HCT116 (cell line): Measurements from ENCODE around the gene DENND2D. TPM values are rescaled to one million over a fixed set of nuclear protein-coding genes. Genes with fewer than 3 reads are reported as not detected.

ENCODE experiments used
- ATAC-seq: fragments of 200-7000 bp; cut with Tn5 transposase; 2 replicates; pipeline ENCODE4 v1.9.1; 2020; ENCODE audit warnings: mild to moderate bottlenecking, moderate library complexity
- BruUV-seq: library from RNA; stranded (reverse); fragments of 400-500 nt; replicated peaks from 2 replicates; lab custom pipeline; 2021; lab: Mats Ljungman, UMichigan
- CTCF ChIA-PET: fragments of 300-600 bp; sonication (Branson Sonifier 250); formaldehyde crosslinking; loops from one replicate; lab custom pipeline; 2021; ENCODE audit warnings: antibody characterized with exemption; lab: Charles Lee
- POLR2A ChIA-PET: fragments of 300-600, 350-600 bp; sonication (Branson Sonifier 250); formaldehyde crosslinking; loops from one replicate; lab custom pipeline; 2021; ENCODE audit warnings: antibody characterized with exemption; lab: Charles Lee
- RAD21 ChIA-PET, 2 experiments: fragments of 300-600 bp; sonication (Branson Sonifier 250); formaldehyde crosslinking; loops; one replicate each; lab custom pipeline; 2023; ENCODE audit warnings: low total read pairs in 2 of 2; ENCODE audit not compliant: uncharacterized antibody in 2 of 2, unreplicated experiment in 2 of 2, low non-redundant PET in 1 of 2; lab: Charles Lee
- DNase-seq: peaks from one replicate; pipeline ENCODE4 v3.0.0-alpha.2; 2010; ENCODE audit warnings: low read depth, low spot score
- H2AFZ ChIP-seq: fragments of 200-600 bp; shearing (Covaris generic), sonication (generic); 2 replicates; pipeline ENCODE4 v1.6.1; 2017; ENCODE audit warnings: low read depth, mixed run types, mixed read lengths, antibody characterized with exemption, low read length; ENCODE audit not compliant: poor library complexity, severe bottlenecking
- H3K27ac ChIP-seq: 2 replicates; pipeline ENCODE4 v1.5.1; 2012; ENCODE audit warnings: low read depth, low read length
- H3K27me3 ChIP-seq: fragments of 200-600 bp; sonication (generic); 2 replicates; pipeline ENCODE4 v1.6.1; 2016; ENCODE audit warnings: mixed run types, low read length, mixed read lengths; ENCODE audit not compliant: insufficient read depth
- H3K36me3 ChIP-seq, 2 experiments: fragments of 200-500 bp in 1 of 2; fragments of 200-600 bp in 1 of 2; sonication (Bioruptor generic) in 1 of 2; sonication (generic) in 1 of 2; 2 replicates each; pipeline versions ENCODE4 v1.5.1 to v1.6.1; 2014 to 2016; ENCODE audit warnings: low read length in 2 of 2, inconsistent platforms in 1 of 2, mixed read lengths in 1 of 2, mixed run types in 1 of 2; ENCODE audit not compliant: insufficient read depth in 2 of 2, control insufficient read depth in 1 of 2
- H3K4me1 ChIP-seq, 2 experiments: fragments of 200-600 bp in 1 of 2; sonication (generic) in 1 of 2; 2 replicates each; pipeline versions ENCODE4 v1.5.1 to v1.6.1; 2012 to 2017; ENCODE audit warnings: low read length in 2 of 2, inconsistent platforms in 1 of 2, mild to moderate bottlenecking in 1 of 2, mixed read lengths in 1 of 2, mixed run types in 1 of 2, moderate library complexity in 1 of 2; ENCODE audit not compliant: insufficient read depth in 2 of 2, control insufficient read depth in 1 of 2
- H3K4me2 ChIP-seq: fragments of 200-600 bp; sonication (generic); 2 replicates; pipeline ENCODE4 v1.6.1; 2017; ENCODE audit warnings: mixed run types, low read length, mixed read lengths
- H3K4me3 ChIP-seq, 2 experiments: fragments of 200-600 bp in 1 of 2; sonication (generic) in 1 of 2; replicated peaks in 1 of 2; 2 replicates each; pipeline ENCODE4 v1.5.1; 2011 to 2016; ENCODE audit warnings: low read length in 2 of 2, control low read depth in 1 of 2, low read depth in 1 of 2, mild to moderate bottlenecking in 1 of 2, mixed read lengths in 1 of 2, mixed run types in 1 of 2
- H3K79me2 ChIP-seq: fragments of 200-600 bp; sonication (generic); 2 replicates; pipeline ENCODE4 v1.6.1; 2017; ENCODE audit warnings: mild to moderate bottlenecking, mixed run types, low read length, moderate library complexity, mixed read lengths; ENCODE audit not compliant: insufficient read depth
- H3K9ac ChIP-seq: fragments of 200-600 bp; sonication (generic); 2 replicates; pipeline ENCODE4 v1.6.1; 2016; ENCODE audit warnings: low read length, mixed read lengths
- H3K9me2 ChIP-seq: fragments of 200-600 bp; sonication (generic), shearing (Covaris generic); 2 replicates; pipeline ENCODE4 v1.6.1; 2017; ENCODE audit warnings: mixed run types, mild to moderate bottlenecking, moderate library complexity; ENCODE audit not compliant: insufficient read depth
- H3K9me3 ChIP-seq, 2 experiments: fragments of 200-500 bp in 1 of 2; fragments of 200-600 bp in 1 of 2; sonication (Bioruptor generic) in 1 of 2; sonication (generic) in 1 of 2; 2 replicates each; pipeline ENCODE4 v1.6.1; 2014 to 2017; ENCODE audit warnings: low read length in 2 of 2, mixed read lengths in 2 of 2, inconsistent platforms in 1 of 2, low read depth in 1 of 2, mild to moderate bottlenecking in 1 of 2, mixed run types in 1 of 2, moderate library complexity in 1 of 2; ENCODE audit not compliant: control insufficient read depth in 1 of 2, insufficient read depth in 1 of 2
- H4K20me1 ChIP-seq: fragments of 200-600 bp; sonication (generic), shearing (Covaris generic); 2 replicates; pipeline ENCODE4 v1.6.1; 2017; ENCODE audit warnings: mixed run types, mild to moderate bottlenecking, moderate library complexity; ENCODE audit not compliant: insufficient read depth
- ATF3 ChIP-seq: IDR thresholded peaks from 2 replicates; pipeline ENCODE4 v1.6.1; 2012
- CBX3 ChIP-seq: IDR thresholded peaks from 2 replicates; pipeline ENCODE4 v1.6.1; 2012; ENCODE audit warnings: low read depth
- ELF1 ChIP-seq: IDR thresholded peaks from 2 replicates; pipeline ENCODE4 v1.6.1; 2012; ENCODE audit warnings: low read depth, borderline replicate concordance
- JUND ChIP-seq: IDR thresholded peaks from 2 replicates; pipeline ENCODE4 v1.6.1; 2012
- POLR2A ChIP-seq: IDR thresholded peaks from 2 replicates; pipeline ENCODE4 v1.7.0; 2011; ENCODE audit warnings: borderline replicate concordance; ENCODE audit not compliant: insufficient read depth, insufficient read length; ENCODE audit errors: extremely low read depth
- POLR2AphosphoS5 ChIP-seq: IDR thresholded peaks from 2 replicates; pipeline ENCODE4 v1.6.1; 2011; ENCODE audit warnings: mild to moderate bottlenecking, low read depth, low read length, moderate library complexity
- REST ChIP-seq: IDR thresholded peaks from 2 replicates; pipeline ENCODE4 v1.6.1; 2012; ENCODE audit warnings: low read depth
- SIN3A ChIP-seq: IDR thresholded peaks from 2 replicates; pipeline ENCODE4 v1.6.1; 2012; ENCODE audit warnings: low read depth
- SRF ChIP-seq: IDR thresholded peaks from 2 replicates; pipeline ENCODE4 v1.6.1; 2012; ENCODE audit warnings: low read depth
- TCF7L2 ChIP-seq: IDR thresholded peaks from 2 replicates; pipeline ENCODE4 v1.7.0; 2011; ENCODE audit warnings: borderline replicate concordance, inconsistent platforms; ENCODE audit not compliant: insufficient read depth, insufficient read length; ENCODE audit errors: extremely low read depth
- YY1 ChIP-seq: IDR thresholded peaks from 2 replicates; pipeline ENCODE4 v1.6.1; 2011; ENCODE audit warnings: low read length, low read depth, moderate library complexity, mild to moderate bottlenecking; ENCODE audit not compliant: insufficient replicate concordance; ENCODE audit errors: extremely low read depth
- ZFX ChIP-seq: fragments of 450-650 bp; IDR thresholded peaks from 2 replicates; pipeline ENCODE4 v1.6.1; 2017
- ZNF274 ChIP-seq: fragments of 200-500 bp; sonication (Bioruptor generic); IDR thresholded peaks from 2 replicates; pipeline ENCODE4 v1.6.1; 2014; ENCODE audit warnings: mild to moderate bottlenecking, low read depth, low read length, inconsistent platforms
- intact Hi-C: fragments of 100-400 bp; cut with micrococcal nuclease; formaldehyde crosslinking; loops from 2 replicates; pipeline ENCODE4 v1.10.0; 2022
- total RNA-seq: library from RNA; stranded (reverse); gene quantifications from one replicate; pipeline ENCODE4 v1.2.1, GENCODE V29; 2021; ENCODE audit not compliant: unreplicated experiment

Gene DENND2D
- total RNA-seq, 1 experiment from 2014 or later: 31.9 TPM

- Histone ChIP-seq H3K4me2 (no peak overlapping the region), H3K36me3 (no peaks in the 10 kb centered on the region), H4K20me1 (no peaks in the 10 kb centered on the region), H3K9me2 (no peaks in the 10 kb centered on the region), H2AFZ (no peak overlapping the region), H3K4me1 (peaks cover 5% of the 10 kb centered on the region in 2 experiments; a peak in 2 of 4 replicates), H3K4me3 (no peak overlapping the region), H3K79me2 (no peaks in the 10 kb centered on the region)
- intact Hi-C loops: no loop called here
- no peak for DNase-seq
- POLR2A ChIA-PET: no interaction called here
- BruUV-seq: no TSS peak
- ATAC-seq: no peak
- TF ChIP-seq ATF3 (no peak), CBX3 (no peak), JUND (no peak), SRF (no peak), ZFX (no peak), SIN3A (no peak), POLR2A (no peak), TCF7L2 (no peak), ELF1 (no peak), POLR2AphosphoS5 (no peak), YY1 (no peak), REST (no peak), ZNF274 (no peak)
- TF ChIP-seq, all 23 proteins: peak for 0
- Histone ChIP-seq H3K9ac (no peak overlapping the region), H3K27me3 (no peaks in the 10 kb centered on the region), H3K27ac (no peak overlapping the region), H3K9me3 (no peaks in the 10 kb centered on the region)
- RAD21 ChIA-PET: no interaction called here
- CTCF ChIA-PET: interaction anchor here (1.3 kb wide), 1 partner anchor 182 kb away, joined by 3 read pairs; no protein-coding TSS in a partner anchor
Observed at GRCh38 chr1:111218701-111219556, 18.5 kb upstream of the DENND2D start.
